IMR-90 (cell line): ENCODE results near the gene C6orf89.

Experiments used
- BHLHE40 ChIP-seq: fragments of 150-350 bp; IDR thresholded peaks from 2 replicates; pipeline ENCODE4 v1.6.1; 2016; ENCODE audit warnings: mild to moderate bottlenecking, low read depth, low read length
- CTCF ChIP-seq: conservative IDR thresholded peaks from 2 replicates; pipeline ENCODE4 v1.5.1; 2012; ENCODE audit warnings: mild to moderate bottlenecking, low read depth, low read length, improper control_type of control experiment
- MAFK ChIP-seq: IDR thresholded peaks from 2 replicates; pipeline ENCODE4 v1.6.1; 2012; ENCODE audit warnings: low read depth, low read length, improper control_type of control experiment
- MXI1 ChIP-seq: IDR thresholded peaks from 2 replicates; pipeline ENCODE4 v1.6.1; 2012; ENCODE audit warnings: low read depth, mild to moderate bottlenecking, low read length, moderate library complexity, borderline replicate concordance
- POLR2A ChIP-seq: IDR thresholded peaks from 2 replicates; pipeline ENCODE4 v1.6.1; 2012; ENCODE audit warnings: mild to moderate bottlenecking, low read depth, low read length
- RAD21 ChIP-seq: IDR thresholded peaks from 2 replicates; pipeline ENCODE4 v1.6.1; 2012; ENCODE audit warnings: low read length, improper control_type of control experiment
- RFX5 ChIP-seq: IDR thresholded peaks from 2 replicates; pipeline ENCODE4 v1.8.0; 2012; ENCODE audit warnings: low read depth, mild to moderate bottlenecking, low read length, moderate library complexity
- TF ChIP-seq, protein P1 (sequence below): fragments of 150-350 bp; IDR thresholded peaks from 2 replicates; pipeline ENCODE4 v1.6.1; 2017; ENCODE audit warnings: mild to moderate bottlenecking, antibody characterized with exemption, low read length, low read depth

DNA sequence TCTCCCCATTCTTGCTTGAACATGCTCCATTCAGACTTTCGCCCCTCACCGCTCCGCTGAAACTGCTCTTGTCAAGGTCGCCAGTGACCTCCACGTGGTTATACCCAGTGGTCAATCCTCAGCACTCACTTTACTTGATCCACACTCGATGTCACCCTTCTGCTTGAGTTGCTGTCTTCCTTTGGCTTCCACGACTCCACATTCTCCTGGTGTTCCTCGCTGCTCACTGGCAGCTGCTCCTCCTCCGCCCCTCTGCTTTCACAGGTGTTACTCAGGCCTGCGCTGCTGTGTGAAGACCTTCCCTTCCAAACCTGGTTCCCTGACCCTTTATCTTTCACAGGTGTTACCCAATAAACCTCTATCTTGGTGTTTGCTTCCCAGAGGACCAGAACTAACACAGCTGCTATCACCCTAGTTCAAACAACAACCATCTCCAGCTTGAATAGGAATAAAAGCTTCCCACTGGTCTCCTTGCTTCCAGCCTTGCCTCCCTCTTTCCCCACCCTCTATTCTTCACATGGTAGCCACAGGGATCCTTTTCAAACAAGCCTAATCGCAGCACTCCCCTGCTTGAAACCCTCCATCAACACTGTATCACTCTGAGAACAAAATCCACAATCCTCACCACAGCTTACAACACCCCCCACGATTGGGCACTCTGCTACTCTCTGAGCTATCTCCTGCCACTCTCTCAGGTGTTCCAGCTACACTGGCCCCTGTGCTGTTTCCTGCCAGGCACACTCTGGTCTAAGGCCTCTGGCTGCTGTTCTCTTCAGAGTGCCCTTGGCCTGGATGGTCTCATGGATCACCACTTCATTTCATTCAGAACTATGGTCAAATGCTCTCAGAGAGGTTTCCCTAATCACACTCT is 21.8 kb upstream of the C6orf89 start:
- no peak for TF ChIP-seq POLR2A
- no peak for TF ChIP-seq CTCF
- TF ChIP-seq RFX5, result no peak
- no peak for TF ChIP-seq MAFK
- no peak for TF ChIP-seq RAD21
- no peak for TF ChIP-seq MXI1
- TF ChIP-seq, protein P1, sequence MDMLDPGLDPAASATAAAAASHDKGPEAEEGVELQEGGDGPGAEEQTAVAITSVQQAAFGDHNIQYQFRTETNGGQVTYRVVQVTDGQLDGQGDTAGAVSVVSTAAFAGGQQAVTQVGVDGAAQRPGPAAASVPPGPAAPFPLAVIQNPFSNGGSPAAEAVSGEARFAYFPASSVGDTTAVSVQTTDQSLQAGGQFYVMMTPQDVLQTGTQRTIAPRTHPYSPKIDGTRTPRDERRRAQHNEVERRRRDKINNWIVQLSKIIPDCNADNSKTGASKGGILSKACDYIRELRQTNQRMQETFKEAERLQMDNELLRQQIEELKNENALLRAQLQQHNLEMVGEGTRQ, result no peak
- no peak for TF ChIP-seq BHLHE40
